AG04450 (cell line): ENCODE measurements around the gene PTPN1. TPM values are rescaled to one million over a fixed set of nuclear protein-coding genes. Genes with fewer than 3 reads are reported as not detected.

Experiments used
- CTCF ChIA-PET: fragments of 300-600, 350-600 bp; formaldehyde crosslinking; extraction: SDS; loops from one replicate; lab custom pipeline; 2022; ENCODE audit warnings: antibody characterized with exemption, inconsistent platforms; lab: Charles Lee
- POLR2A ChIA-PET: fragments of 350-600 bp; formaldehyde crosslinking; extraction: SDS; loops from one replicate; lab custom pipeline; 2021; ENCODE audit warnings: antibody characterized with exemption, inconsistent platforms; lab: Yijun Ruan, JAX
- DNase-seq: peaks from one replicate; pipeline ENCODE4 v3.0.0-alpha.2; 2011; ENCODE audit warnings: low read depth, low spot score
- H3K27ac ChIP-seq: one replicate; pipeline ENCODE4 v1.5.1; 2012; ENCODE audit warnings: low read depth, low read length, control low read depth
- H3K27me3 ChIP-seq: one replicate; pipeline ENCODE4 v1.6.0; 2012; ENCODE audit warnings: low read length; ENCODE audit not compliant: control insufficient read depth, insufficient read depth
- H3K4me3 ChIP-seq: 2 replicates; pipeline ENCODE4 v1.5.1; 2011; ENCODE audit warnings: mild to moderate bottlenecking, low read depth, low read length, control low read depth
- H3K9me3 ChIP-seq: 2 replicates; pipeline ENCODE4 v1.5.1; 2012; ENCODE audit warnings: low read length; ENCODE audit not compliant: control insufficient read depth, insufficient read depth
- polyA plus RNA-seq: library from polyadenylated mRNA; depleted of rRNA; stranded (reverse); fragments of >200 nt; gene quantifications from 2 replicates; pipeline ENCODE4 v1.2.3, GENCODE V29; 2011
- TF ChIP-seq, protein P1 (sequence below): IDR thresholded peaks from 2 replicates; pipeline ENCODE4 v1.5.1; 2011; ENCODE audit warnings: low read depth, low read length, control low read depth, inconsistent platforms

Gene PTPN1
- polyA plus RNA-seq, 1 experiment: 54.7 TPM

- H3K27me3 ChIP-seq: no peaks in the 10 kb centered on the region
- H3K4me3 ChIP-seq: no peak overlapping the region
- ChIA-PET POLR2A (no interaction called here), CTCF (no interaction called here)
- no peak for DNase-seq
- H3K27ac ChIP-seq: no peak overlapping the region
- H3K9me3 ChIP-seq: peaks cover under 1% of the 10 kb centered on the region; the same call in 1 of the 2 replicates
- TF ChIP-seq, protein P1, sequence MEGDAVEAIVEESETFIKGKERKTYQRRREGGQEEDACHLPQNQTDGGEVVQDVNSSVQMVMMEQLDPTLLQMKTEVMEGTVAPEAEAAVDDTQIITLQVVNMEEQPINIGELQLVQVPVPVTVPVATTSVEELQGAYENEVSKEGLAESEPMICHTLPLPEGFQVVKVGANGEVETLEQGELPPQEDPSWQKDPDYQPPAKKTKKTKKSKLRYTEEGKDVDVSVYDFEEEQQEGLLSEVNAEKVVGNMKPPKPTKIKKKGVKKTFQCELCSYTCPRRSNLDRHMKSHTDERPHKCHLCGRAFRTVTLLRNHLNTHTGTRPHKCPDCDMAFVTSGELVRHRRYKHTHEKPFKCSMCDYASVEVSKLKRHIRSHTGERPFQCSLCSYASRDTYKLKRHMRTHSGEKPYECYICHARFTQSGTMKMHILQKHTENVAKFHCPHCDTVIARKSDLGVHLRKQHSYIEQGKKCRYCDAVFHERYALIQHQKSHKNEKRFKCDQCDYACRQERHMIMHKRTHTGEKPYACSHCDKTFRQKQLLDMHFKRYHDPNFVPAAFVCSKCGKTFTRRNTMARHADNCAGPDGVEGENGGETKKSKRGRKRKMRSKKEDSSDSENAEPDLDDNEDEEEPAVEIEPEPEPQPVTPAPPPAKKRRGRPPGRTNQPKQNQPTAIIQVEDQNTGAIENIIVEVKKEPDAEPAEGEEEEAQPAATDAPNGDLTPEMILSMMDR: no peak
Measured at GRCh38 chr20:50630578-50631263, 120.5 kb downstream of the PTPN1 start.

- CTCF ChIA-PET: interaction anchor here (0.9 kb wide), 1 partner anchor 9 kb away, joined by 4 read pairs; no protein-coding TSS in a partner anchor
- POLR2A ChIA-PET: no interaction called here
- TF ChIP-seq, protein P1: no peak
Measured at GRCh38 chr20:50632236-50632635, 122.1 kb downstream of the PTPN1 start.

DNA sequence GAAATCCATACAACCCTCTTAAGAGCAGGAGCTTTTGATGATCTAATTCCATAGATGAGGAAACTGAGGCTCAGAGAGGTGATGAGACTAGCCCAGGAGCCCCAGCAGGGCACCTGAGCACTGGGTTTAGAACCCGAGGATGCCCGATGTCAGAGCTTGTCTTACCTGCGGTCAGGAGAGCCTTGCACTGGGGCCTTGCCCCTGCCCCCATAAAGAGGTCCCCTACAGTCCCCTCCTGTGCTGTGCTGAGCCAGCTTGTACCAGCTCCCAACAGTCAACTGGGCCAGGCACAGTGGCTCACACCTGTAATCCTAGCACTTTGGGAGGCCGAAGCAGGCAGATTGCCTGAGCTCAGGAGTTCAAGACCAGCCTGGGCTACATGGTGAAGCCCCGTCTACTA is 122.5 kb downstream of the PTPN1 start:
- ChIA-PET POLR2A (interaction anchor here (0.5 kb wide), 1 partner anchor 854 kb away, joined by 3 read pairs; no protein-coding TSS in a partner anchor), CTCF (interaction anchor here (0.9 to 3.3 kb wide), 3 partner anchors 10 to 117 kb away, joined by 4 to 10 read pairs (median 4); no protein-coding TSS in a partner anchor)
- H3K27ac ChIP-seq: no peak overlapping the region
- TF ChIP-seq, protein P1: no peak
- peaks cover 4% of the 10 kb centered on the region; the same call in 1 of the 2 replicates for H3K9me3 ChIP-seq
- H3K27me3 ChIP-seq: no peaks in the 10 kb centered on the region
- H3K4me3 ChIP-seq: no peak overlapping the region
- DNase-seq: no peak

More at GRCh38 chr20:50632236-50632635, 122.1 kb downstream of the PTPN1 start:
- no peak overlapping the region for H3K27ac ChIP-seq
- peaks cover 4% of the 10 kb centered on the region; the same call in 1 of the 2 replicates for H3K9me3 ChIP-seq
- H3K4me3 ChIP-seq: no peak overlapping the region
- H3K27me3 ChIP-seq: no peaks in the 10 kb centered on the region
- DNase-seq: no peak

DNA sequence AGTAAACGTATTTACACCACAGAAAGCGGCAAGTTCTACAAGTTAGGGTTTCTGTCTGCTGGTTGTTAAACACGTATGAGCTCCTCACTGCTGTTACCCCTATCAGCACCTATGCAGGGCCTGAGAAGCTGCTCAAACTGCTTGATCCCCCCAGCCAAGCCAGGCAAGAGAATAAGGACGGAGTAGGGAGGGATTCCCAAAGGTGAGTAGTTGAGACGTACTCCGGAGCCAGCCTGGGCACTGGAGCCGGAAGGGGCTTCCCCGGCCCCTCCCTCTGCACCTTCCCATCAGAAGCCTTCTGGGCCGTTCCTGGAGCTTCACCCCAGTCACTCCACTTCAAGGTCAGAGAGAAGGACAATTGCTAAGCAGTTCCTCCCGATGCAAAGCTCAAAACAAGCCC is 123.2 kb downstream of the PTPN1 start:
- Histone ChIP-seq H3K4me3 (no peak overlapping the region), H3K27me3 (no peaks in the 10 kb centered on the region), H3K27ac (no peak overlapping the region), H3K9me3 (peaks cover 4% of the 10 kb centered on the region; the same call in 1 of the 2 replicates)
- DNase-seq: no peak
- CTCF ChIA-PET: interaction anchor here (1.0 to 3.3 kb wide), 3 partner anchors 13 to 116 kb away, joined by 4 to 10 read pairs (median 4); no protein-coding TSS in a partner anchor
- POLR2A ChIA-PET: interaction anchor here (0.5 kb wide), 1 partner anchor 853 kb away, joined by 3 read pairs; no protein-coding TSS in a partner anchor
- TF ChIP-seq, protein P1: no peak

GRCh38 chr20:50634191-50634590 is 124.0 kb downstream of the PTPN1 start:
- TF ChIP-seq, protein P1: no peak
- no peak overlapping the region for H3K27ac ChIP-seq
- no peak for DNase-seq
- H3K27me3 ChIP-seq: no peaks in the 10 kb centered on the region
- no peak overlapping the region for H3K4me3 ChIP-seq
- H3K9me3 ChIP-seq: peaks cover 4% of the 10 kb centered on the region; the same call in 1 of the 2 replicates
- POLR2A ChIA-PET: no interaction called here
- CTCF ChIA-PET: interaction anchor here (1.2 to 3.3 kb wide), 4 partner anchors 9 to 116 kb away, joined by 4 to 30 read pairs (median 9); no protein-coding TSS in a partner anchor
